Fibroblast of lung (primary cell): ENCODE data around the gene POLG.

Source experiments
- EZH2 ChIP-seq: IDR thresholded peaks from 2 replicates; pipeline ENCODE4 v1.5.1; 2012; ENCODE audit warnings: low read length, control low read depth, mild to moderate bottlenecking; ENCODE audit errors: missing control alignments
- TF ChIP-seq, protein P1 (sequence below), 2 donors: IDR thresholded peaks in 1 of 2; conservative IDR thresholded peaks in 1 of 2; 1 replicate in 1 of 2; 2 replicates in 1 of 2; pipeline ENCODE4 v1.5.1; 2011 to 2012; ENCODE audit warnings: low read length in 2 of 2, control low read depth in 1 of 2, inconsistent platforms in 1 of 2, low read depth in 1 of 2, mild to moderate bottlenecking in 1 of 2

DNA sequence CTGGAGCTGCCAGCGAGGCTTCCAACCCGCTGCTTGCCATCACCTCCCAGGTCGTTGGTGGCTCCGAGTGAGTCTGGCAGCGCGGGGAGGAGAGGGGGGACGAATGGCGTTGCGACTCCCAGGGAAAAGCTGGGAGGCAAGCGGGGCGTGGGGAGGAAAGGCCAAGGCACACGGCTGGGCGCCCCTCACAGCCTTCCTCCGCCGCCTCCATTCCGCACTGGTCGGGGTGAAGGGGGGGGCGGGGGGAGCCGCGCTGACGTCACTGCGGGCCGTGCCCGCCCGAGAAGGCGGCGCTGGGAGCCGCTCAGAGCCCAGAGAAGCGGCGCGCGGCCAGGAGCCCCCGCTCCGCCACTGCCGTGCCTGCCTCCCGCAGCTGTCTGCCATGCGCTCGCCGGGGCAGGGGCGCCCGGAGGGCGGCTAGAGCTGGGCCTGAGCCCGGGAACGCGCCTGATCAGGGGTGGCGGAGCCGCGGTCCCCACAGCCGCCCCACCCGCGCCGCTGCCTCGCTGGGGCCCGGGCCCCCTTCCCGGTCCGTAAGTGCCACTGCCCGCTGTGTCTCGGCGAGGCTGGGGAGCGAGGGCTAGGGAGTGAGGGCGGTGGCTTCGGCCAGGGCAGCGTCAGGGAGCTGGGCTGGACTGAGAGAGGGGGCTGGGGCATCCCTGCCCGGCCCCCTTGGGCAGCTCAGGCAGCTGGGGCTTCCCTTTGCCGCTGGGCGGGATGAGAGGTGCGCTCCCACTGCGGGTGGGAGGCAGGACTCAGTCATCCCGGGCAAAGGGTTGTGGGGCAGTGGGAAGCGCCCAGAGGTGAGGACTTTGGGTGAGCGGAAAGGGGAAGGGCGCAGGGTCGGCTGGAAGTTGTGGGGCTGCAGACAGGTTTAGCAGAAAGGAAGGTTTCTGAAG lies 27.8 kb upstream of the POLG start:
- TF ChIP-seq, protein P1, sequence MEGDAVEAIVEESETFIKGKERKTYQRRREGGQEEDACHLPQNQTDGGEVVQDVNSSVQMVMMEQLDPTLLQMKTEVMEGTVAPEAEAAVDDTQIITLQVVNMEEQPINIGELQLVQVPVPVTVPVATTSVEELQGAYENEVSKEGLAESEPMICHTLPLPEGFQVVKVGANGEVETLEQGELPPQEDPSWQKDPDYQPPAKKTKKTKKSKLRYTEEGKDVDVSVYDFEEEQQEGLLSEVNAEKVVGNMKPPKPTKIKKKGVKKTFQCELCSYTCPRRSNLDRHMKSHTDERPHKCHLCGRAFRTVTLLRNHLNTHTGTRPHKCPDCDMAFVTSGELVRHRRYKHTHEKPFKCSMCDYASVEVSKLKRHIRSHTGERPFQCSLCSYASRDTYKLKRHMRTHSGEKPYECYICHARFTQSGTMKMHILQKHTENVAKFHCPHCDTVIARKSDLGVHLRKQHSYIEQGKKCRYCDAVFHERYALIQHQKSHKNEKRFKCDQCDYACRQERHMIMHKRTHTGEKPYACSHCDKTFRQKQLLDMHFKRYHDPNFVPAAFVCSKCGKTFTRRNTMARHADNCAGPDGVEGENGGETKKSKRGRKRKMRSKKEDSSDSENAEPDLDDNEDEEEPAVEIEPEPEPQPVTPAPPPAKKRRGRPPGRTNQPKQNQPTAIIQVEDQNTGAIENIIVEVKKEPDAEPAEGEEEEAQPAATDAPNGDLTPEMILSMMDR (conservative IDR thresholded peaks at IDR 0.05 in 1 of 2, IDR thresholded peaks at IDR 0.05 in 1 of 2; ENCODE audit: low read depth in 1 of 2, low read length in 2 of 2), result no peak
- TF ChIP-seq EZH2, result peak; percentile 16
